Mesendoderm (in vitro differentiated cells): ENCODE data around the gene VPS4B.

Experiments
- DNase-seq: peaks from one replicate; pipeline ENCODE4 v3.0.0; 2013
- H2AK5ac ChIP-seq: 2 replicates; pipeline ENCODE4 v1.6.1; 2013; ENCODE audit warnings: low read length, inconsistent platforms
- H2BK120ac ChIP-seq: 2 replicates; pipeline ENCODE4 v1.6.1; 2013; ENCODE audit warnings: low read depth, mild to moderate bottlenecking, low read length, moderate library complexity, mixed read lengths
- H2BK15ac ChIP-seq: replicated peaks from 2 replicates; pipeline ENCODE4 v1.6.1; 2013; ENCODE audit warnings: low read depth, mild to moderate bottlenecking, moderate library complexity
- H2BK5ac ChIP-seq: 2 replicates; pipeline ENCODE4 v1.6.1; 2013; ENCODE audit warnings: low read length, inconsistent platforms
- H3K18ac ChIP-seq: 2 replicates; pipeline ENCODE4 v1.6.1; 2013; ENCODE audit warnings: mild to moderate bottlenecking, low read length, mixed read lengths
- H3K23ac ChIP-seq: one replicate; pipeline ENCODE4 v1.6.1; 2013; ENCODE audit warnings: low read length
- H3K27ac ChIP-seq: 2 replicates; pipeline ENCODE4 v1.5.1; 2013; ENCODE audit warnings: low read depth, mild to moderate bottlenecking, inconsistent platforms, low read length, moderate library complexity
- H3K27me3 ChIP-seq: 2 replicates; pipeline ENCODE4 v1.6.1; 2013; ENCODE audit warnings: low read length, control low read depth, mild to moderate bottlenecking, inconsistent platforms; ENCODE audit not compliant: insufficient read depth, poor library complexity
- H3K36me3 ChIP-seq: 2 replicates; pipeline ENCODE4 v1.6.1; 2013; ENCODE audit warnings: low read length, inconsistent platforms; ENCODE audit not compliant: control insufficient read depth, insufficient read depth
- H3K4ac ChIP-seq: one replicate; pipeline ENCODE4 v1.6.1; 2013; ENCODE audit warnings: low read depth, mild to moderate bottlenecking, low read length, moderate library complexity
- H3K4me1 ChIP-seq: 2 replicates; pipeline ENCODE4 v1.6.1; 2013; ENCODE audit warnings: low read depth, low read length, inconsistent platforms; ENCODE audit not compliant: control insufficient read depth
- H3K4me2 ChIP-seq: 2 replicates; pipeline ENCODE4 v1.6.1; 2013; ENCODE audit warnings: low read length
- H3K4me3 ChIP-seq: 2 replicates; pipeline ENCODE4 v1.5.1; 2013; ENCODE audit warnings: mild to moderate bottlenecking, low read length
- H3K56ac ChIP-seq: one replicate; pipeline ENCODE4 v1.6.1; 2013; ENCODE audit warnings: low read length
- H3K79me1 ChIP-seq: 2 replicates; pipeline ENCODE4 v1.6.1; 2013; ENCODE audit warnings: low read length, inconsistent platforms
- H3K79me2 ChIP-seq: 2 replicates; pipeline ENCODE4 v1.6.1; 2013; ENCODE audit warnings: mild to moderate bottlenecking, low read length; ENCODE audit not compliant: control insufficient read depth, insufficient read depth
- H3K9ac ChIP-seq: 2 replicates; pipeline ENCODE4 v1.6.1; 2013; ENCODE audit warnings: low read length, inconsistent platforms
- H4K5ac ChIP-seq: one replicate; pipeline ENCODE4 v1.6.1; 2013; ENCODE audit warnings: low read length
- H4K8ac ChIP-seq: one replicate; pipeline ENCODE4 v1.6.1; 2013; ENCODE audit warnings: low read depth, mild to moderate bottlenecking, control low read depth, low read length, moderate library complexity
- WGBS: extraction: QIAGEN DNeasy Blood & Tissue Kit; methylation state at CpG from one replicate; pipeline ENCODE4 v1.1.7; 2013; ENCODE audit warnings: low lambda C conversion rate, missing lambda C conversion rate; ENCODE audit not compliant: insufficient coverage; ENCODE audit errors: extremely low coverage; 5-methylcytosine and 5-hydroxymethylcytosine counted together

Gene VPS4B

GRCh38 chr18:63395503-63395902, 26.8 kb downstream of the VPS4B start:
- Histone ChIP-seq H3K18ac (no peak overlapping the region), H3K4ac (no peak overlapping the region), H3K79me2 (no peaks in the 10 kb centered on the region), H4K8ac (no peak overlapping the region), H3K23ac (no peak overlapping the region), H3K4me2 (no peak overlapping the region), H2BK120ac (no peak overlapping the region), H3K56ac (no peak overlapping the region), H3K4me3 (no peak overlapping the region), H3K27me3 (no peaks in the 10 kb centered on the region), H3K79me1 (no peaks in the 10 kb centered on the region), H3K9ac (no peak overlapping the region), H4K5ac (no peak overlapping the region), H3K27ac (no peak overlapping the region), H2BK15ac (no peak overlapping the region), H3K36me3 (no peaks in the 10 kb centered on the region), H2BK5ac (no peak overlapping the region), H3K4me1 (no peaks in the 10 kb centered on the region), H2AK5ac (no peak overlapping the region)
- WGBS, result no CpG with 5 or more reads among the region's 1 CpG
- DNase-seq, result no peak

- Histone ChIP-seq H4K5ac (no peak overlapping the region), H3K4me3 (no peak overlapping the region), H3K18ac (no peak overlapping the region), H3K27ac (no peak overlapping the region), H4K8ac (no peak overlapping the region), H2BK5ac (no peak overlapping the region), H3K79me1 (no peaks in the 10 kb centered on the region), H3K4ac (no peak overlapping the region), H2AK5ac (no peak overlapping the region), H3K23ac (no peak overlapping the region), H3K27me3 (no peaks in the 10 kb centered on the region), H3K79me2 (no peaks in the 10 kb centered on the region), H3K36me3 (no peaks in the 10 kb centered on the region), H3K4me2 (no peak overlapping the region), H2BK15ac (no peak overlapping the region), H3K9ac (no peak overlapping the region), H2BK120ac (no peak overlapping the region), H3K56ac (no peak overlapping the region), H3K4me1 (no peaks in the 10 kb centered on the region)
- no peak for DNase-seq
- WGBS, result no CpG with 5 or more reads among the region's 3 CpGs
Observed at GRCh38 chr18:63394954-63395353, 27.3 kb downstream of the VPS4B start.

GRCh38 chr18:63387861-63388260, 34.4 kb downstream of the VPS4B start:
- no peaks in the 10 kb centered on the region for H3K36me3 ChIP-seq
- no CpG with 5 or more reads among the region's 4 CpGs for WGBS

GRCh38 chr18:63382843-63383242, 39.4 kb downstream of the VPS4B start:
- Histone ChIP-seq H3K4me2 (no peak overlapping the region), H3K56ac (no peak overlapping the region), H2AK5ac (no peak overlapping the region), H4K5ac (no peak overlapping the region), H3K4me1 (no peaks in the 10 kb centered on the region), H3K4me3 (no peak overlapping the region), H3K79me1 (no peaks in the 10 kb centered on the region), H3K36me3 (no peaks in the 10 kb centered on the region), H2BK120ac (no peak overlapping the region), H4K8ac (no peak overlapping the region), H2BK15ac (no peak overlapping the region), H3K27ac (no peak overlapping the region), H3K79me2 (no peaks in the 10 kb centered on the region), H3K27me3 (no peaks in the 10 kb centered on the region), H2BK5ac (no peak overlapping the region), H3K23ac (no peak overlapping the region), H3K18ac (no peak overlapping the region), H3K4ac (no peak overlapping the region), H3K9ac (no peak overlapping the region)
- WGBS, result no CpG with 5 or more reads among the region's 3 CpGs
- DNase-seq, result no peak

More at GRCh38 chr18:63387861-63388260, 34.4 kb downstream of the VPS4B start:
- Histone ChIP-seq H3K4me2 (no peak overlapping the region), H3K4me1 (no peaks in the 10 kb centered on the region), H3K18ac (no peak overlapping the region), H2AK5ac (no peak overlapping the region), H3K27me3 (no peaks in the 10 kb centered on the region), H3K4ac (no peak overlapping the region), H3K4me3 (no peak overlapping the region), H4K8ac (no peak overlapping the region), H2BK15ac (no peak overlapping the region), H3K23ac (no peak overlapping the region), H3K79me1 (no peaks in the 10 kb centered on the region), H3K27ac (no peak overlapping the region), H3K79me2 (no peaks in the 10 kb centered on the region), H2BK5ac (no peak overlapping the region), H4K5ac (no peak overlapping the region), H3K9ac (no peak overlapping the region), H2BK120ac (no peak overlapping the region), H3K56ac (no peak overlapping the region)
- DNase-seq, result no peak

- Histone ChIP-seq H3K4ac (no peak overlapping the region), H3K79me2 (no peaks in the 10 kb centered on the region), H3K23ac (no peak overlapping the region), H4K5ac (no peak overlapping the region), H2BK15ac (no peak overlapping the region), H3K4me1 (no peaks in the 10 kb centered on the region), H3K36me3 (no peaks in the 10 kb centered on the region), H3K27ac (no peak overlapping the region), H2BK5ac (no peak overlapping the region), H3K79me1 (no peaks in the 10 kb centered on the region), H2BK120ac (no peak overlapping the region), H4K8ac (no peak overlapping the region), H3K9ac (no peak overlapping the region), H3K4me2 (no peak overlapping the region), H3K27me3 (no peaks in the 10 kb centered on the region), H3K18ac (no peak overlapping the region), H3K4me3 (no peak overlapping the region), H3K56ac (no peak overlapping the region), H2AK5ac (no peak overlapping the region)
- DNase-seq, result no peak
- no CpG with 5 or more reads among the region's 2 CpGs for WGBS
Observed at GRCh38 chr18:63379639-63379962, 42.7 kb downstream of the VPS4B start.

DNA sequence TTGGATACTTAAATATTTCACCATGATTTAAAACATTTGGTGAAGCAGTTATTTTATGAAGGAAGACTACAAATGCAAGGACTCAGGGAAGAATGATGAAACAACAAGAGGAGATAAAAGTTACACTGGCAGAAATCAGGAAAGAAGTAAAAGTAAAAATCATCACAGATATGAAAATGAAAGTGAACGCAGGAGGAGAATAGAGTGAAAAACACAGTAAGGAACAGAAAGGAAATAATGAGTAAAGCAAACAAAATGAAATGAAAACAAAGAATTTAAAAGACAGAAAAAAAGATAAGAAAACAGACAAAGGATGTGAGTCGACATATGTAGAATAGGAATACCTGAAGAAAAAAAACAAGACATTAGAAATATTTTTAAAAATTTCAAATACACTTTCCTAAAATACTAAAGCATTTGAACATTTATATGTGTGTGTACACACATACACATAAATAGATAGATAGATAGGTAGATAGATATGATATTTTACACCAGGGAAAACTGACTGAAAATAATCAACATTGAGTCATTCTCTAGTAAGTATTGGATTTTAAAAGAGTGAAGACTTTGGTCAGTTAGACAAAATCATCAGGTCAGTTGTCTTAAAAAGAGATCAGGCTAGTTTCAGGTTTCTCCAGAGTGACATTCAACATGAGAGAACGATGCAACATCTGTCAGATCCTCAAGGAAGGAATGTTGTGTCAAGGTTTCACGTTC, 43.2 kb downstream of the VPS4B start:
- Histone ChIP-seq H4K8ac (no peak overlapping the region), H2BK120ac (no peak overlapping the region), H2AK5ac (no peak overlapping the region), H3K9ac (no peak overlapping the region), H3K79me2 (no peaks in the 10 kb centered on the region), H3K27me3 (no peaks in the 10 kb centered on the region), H2BK5ac (no peak overlapping the region), H3K4me3 (no peak overlapping the region), H2BK15ac (no peak overlapping the region), H3K79me1 (no peaks in the 10 kb centered on the region), H3K4me1 (no peaks in the 10 kb centered on the region), H3K4ac (no peak overlapping the region), H3K36me3 (no peaks in the 10 kb centered on the region), H3K56ac (no peak overlapping the region), H3K27ac (no peak overlapping the region), H3K23ac (no peak overlapping the region), H3K4me2 (no peak overlapping the region), H3K18ac (no peak overlapping the region), H4K5ac (no peak overlapping the region)
- no CpG with 5 or more reads among the region's 4 CpGs for WGBS
- DNase-seq, result peak; percentile 15
